ENCODE data around the gene NPPC.

DNA sequence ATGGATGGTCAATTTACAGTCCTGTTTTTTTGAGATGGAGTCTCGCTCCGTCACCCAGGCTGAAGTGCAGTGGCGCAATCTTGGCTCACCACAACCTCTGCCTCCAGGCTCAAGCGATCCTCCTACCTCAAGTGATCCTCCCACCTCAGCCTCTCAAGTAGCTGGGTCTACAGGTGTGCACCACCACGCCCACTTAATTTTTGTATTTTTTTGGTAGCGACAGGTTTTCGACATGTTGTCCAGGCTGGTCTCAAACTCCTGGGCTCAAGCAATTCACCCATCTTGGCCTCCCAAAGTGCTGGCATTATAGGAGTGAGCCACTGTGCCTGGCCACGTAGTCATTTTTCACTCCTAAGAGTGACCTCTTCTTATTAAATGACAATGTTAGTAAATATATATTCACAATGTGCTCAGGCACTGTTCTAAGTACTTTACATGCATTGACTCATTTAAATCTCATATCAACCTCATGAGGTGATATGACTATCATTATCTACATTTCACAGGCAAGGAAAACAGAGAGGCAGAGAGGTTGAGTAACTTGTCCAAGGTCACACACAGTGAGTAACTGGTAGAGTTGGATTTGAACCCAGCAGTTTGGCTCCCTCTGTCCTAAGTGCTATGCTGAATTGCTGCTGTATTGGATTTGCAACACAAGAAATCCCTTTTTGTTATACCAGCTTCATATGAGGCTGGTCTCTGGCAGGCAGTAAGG is 29.7 kb upstream of the NPPC start:
- no peak for TF ChIP-seq EZH2 (IDR thresholded peaks at IDR 0.05; ENCODE audit: low read length, unreplicated experiment)
- TF ChIP-seq, protein P1, sequence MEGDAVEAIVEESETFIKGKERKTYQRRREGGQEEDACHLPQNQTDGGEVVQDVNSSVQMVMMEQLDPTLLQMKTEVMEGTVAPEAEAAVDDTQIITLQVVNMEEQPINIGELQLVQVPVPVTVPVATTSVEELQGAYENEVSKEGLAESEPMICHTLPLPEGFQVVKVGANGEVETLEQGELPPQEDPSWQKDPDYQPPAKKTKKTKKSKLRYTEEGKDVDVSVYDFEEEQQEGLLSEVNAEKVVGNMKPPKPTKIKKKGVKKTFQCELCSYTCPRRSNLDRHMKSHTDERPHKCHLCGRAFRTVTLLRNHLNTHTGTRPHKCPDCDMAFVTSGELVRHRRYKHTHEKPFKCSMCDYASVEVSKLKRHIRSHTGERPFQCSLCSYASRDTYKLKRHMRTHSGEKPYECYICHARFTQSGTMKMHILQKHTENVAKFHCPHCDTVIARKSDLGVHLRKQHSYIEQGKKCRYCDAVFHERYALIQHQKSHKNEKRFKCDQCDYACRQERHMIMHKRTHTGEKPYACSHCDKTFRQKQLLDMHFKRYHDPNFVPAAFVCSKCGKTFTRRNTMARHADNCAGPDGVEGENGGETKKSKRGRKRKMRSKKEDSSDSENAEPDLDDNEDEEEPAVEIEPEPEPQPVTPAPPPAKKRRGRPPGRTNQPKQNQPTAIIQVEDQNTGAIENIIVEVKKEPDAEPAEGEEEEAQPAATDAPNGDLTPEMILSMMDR (conservative IDR thresholded peaks at IDR 0.05; ENCODE audit: low read depth, low read length), result no peak
- no peak for TF ChIP-seq EZH2phosphoT487 (IDR thresholded peaks at IDR 0.05; ENCODE audit: borderline replicate concordance, low read length)
